Type B pancreatic cell (in vitro differentiated cells): ENCODE data around the gene HEPHL1. TPM values are rescaled to one million over a fixed set of nuclear protein-coding genes. Genes with fewer than 3 reads are reported as not detected.

Source experiments
- DNase-seq: peaks from one replicate; pipeline ENCODE4 v3.0.0; 2021; ENCODE audit warnings: mixed read lengths; ENCODE audit not compliant: unreplicated experiment; ENCODE audit errors: extremely low spot score
- H3K27ac Mint-ChIP-seq: 2 replicates; pipeline ENCODE4 v1.8.0; 2021; ENCODE audit warnings: mild to moderate bottlenecking, mixed read lengths
- H3K27me3 Mint-ChIP-seq: 2 replicates; pipeline ENCODE4 v1.8.0; 2021; ENCODE audit warnings: mixed read lengths
- H3K36me3 Mint-ChIP-seq: 2 replicates; pipeline ENCODE4 v1.8.0; 2021; ENCODE audit warnings: mixed read lengths
- H3K4me1 Mint-ChIP-seq: one replicate; pipeline ENCODE4 v1.8.0; 2021; ENCODE audit warnings: mixed read lengths; ENCODE audit not compliant: unreplicated experiment
- H3K4me3 Mint-ChIP-seq: 2 replicates; pipeline ENCODE4 v1.8.0; 2021; ENCODE audit warnings: mild to moderate bottlenecking, mixed read lengths
- H3K9me3 Mint-ChIP-seq: 2 replicates; pipeline ENCODE4 v1.8.0; 2021; ENCODE audit warnings: mixed read lengths
- total RNA-seq: library from RNA; stranded (reverse); gene quantifications from 2 replicates; pipeline ENCODE4 v1.2.1, GENCODE V29; 2021; ENCODE audit warnings: low replicate concordance
- TF ChIP-seq, protein P1 (sequence below): fragments of 200-600 bp; sonication (generic); conservative IDR thresholded peaks from 2 replicates; pipeline ENCODE4 v1.5.0; 2021; ENCODE audit warnings: antibody characterized with exemption, mild to moderate bottlenecking

The HEPHL1 gene
- total RNA-seq, 1 donor from 2014 or later, result not detected

- Mint-ChIP-seq H3K4me3 (no peak overlapping the region), H3K27ac (no peak overlapping the region), H3K4me1 (no peaks in the 10 kb centered on the region), H3K36me3 (no peaks in the 10 kb centered on the region), H3K27me3 (no peaks in the 10 kb centered on the region), H3K9me3 (no peaks in the 10 kb centered on the region)
- no peak for DNase-seq
- TF ChIP-seq, protein P1, sequence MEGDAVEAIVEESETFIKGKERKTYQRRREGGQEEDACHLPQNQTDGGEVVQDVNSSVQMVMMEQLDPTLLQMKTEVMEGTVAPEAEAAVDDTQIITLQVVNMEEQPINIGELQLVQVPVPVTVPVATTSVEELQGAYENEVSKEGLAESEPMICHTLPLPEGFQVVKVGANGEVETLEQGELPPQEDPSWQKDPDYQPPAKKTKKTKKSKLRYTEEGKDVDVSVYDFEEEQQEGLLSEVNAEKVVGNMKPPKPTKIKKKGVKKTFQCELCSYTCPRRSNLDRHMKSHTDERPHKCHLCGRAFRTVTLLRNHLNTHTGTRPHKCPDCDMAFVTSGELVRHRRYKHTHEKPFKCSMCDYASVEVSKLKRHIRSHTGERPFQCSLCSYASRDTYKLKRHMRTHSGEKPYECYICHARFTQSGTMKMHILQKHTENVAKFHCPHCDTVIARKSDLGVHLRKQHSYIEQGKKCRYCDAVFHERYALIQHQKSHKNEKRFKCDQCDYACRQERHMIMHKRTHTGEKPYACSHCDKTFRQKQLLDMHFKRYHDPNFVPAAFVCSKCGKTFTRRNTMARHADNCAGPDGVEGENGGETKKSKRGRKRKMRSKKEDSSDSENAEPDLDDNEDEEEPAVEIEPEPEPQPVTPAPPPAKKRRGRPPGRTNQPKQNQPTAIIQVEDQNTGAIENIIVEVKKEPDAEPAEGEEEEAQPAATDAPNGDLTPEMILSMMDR, result no peak
These were observed 83.6 kb downstream of the HEPHL1 start for GRCh38 chr11:94104734-94105133.

DNA sequence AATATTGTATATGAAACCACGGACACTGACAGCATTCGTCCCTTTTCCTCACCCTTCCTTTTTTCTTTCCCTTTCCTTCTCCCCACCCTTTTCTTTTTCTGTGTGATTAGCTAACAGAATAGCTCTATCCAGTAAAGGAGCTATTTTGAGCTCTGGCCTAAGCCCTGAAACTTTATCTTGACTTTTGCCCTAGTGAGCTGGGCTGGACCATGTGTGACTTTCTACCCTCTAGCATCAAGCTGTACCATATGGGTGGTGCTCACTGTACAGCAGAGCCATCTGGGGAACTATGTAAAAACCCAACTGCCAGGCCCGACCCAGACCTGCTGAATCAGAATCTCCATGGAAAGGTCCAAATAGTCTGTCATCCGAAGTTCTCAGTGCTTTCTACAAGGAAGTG is 85.6 kb downstream of the HEPHL1 start:
- H3K4me3 Mint-ChIP-seq, result no peak overlapping the region
- no peak for DNase-seq
- H3K36me3 Mint-ChIP-seq, result no peaks in the 10 kb centered on the region
- no peaks in the 10 kb centered on the region for H3K9me3 Mint-ChIP-seq
- H3K27ac Mint-ChIP-seq, result no peak overlapping the region
- TF ChIP-seq, protein P1, result no peak
- no peaks in the 10 kb centered on the region for H3K27me3 Mint-ChIP-seq
- H3K4me1 Mint-ChIP-seq, result no peaks in the 10 kb centered on the region

GRCh38 chr11:94107363-94107762 is 86.2 kb downstream of the HEPHL1 start:
- no peaks in the 10 kb centered on the region for H3K36me3 Mint-ChIP-seq
- TF ChIP-seq, protein P1, result peak; percentile 17
- no peak overlapping the region for H3K27ac Mint-ChIP-seq
- H3K4me1 Mint-ChIP-seq, result no peaks in the 10 kb centered on the region
- no peaks in the 10 kb centered on the region for H3K9me3 Mint-ChIP-seq
- no peak for DNase-seq
- no peak overlapping the region for H3K4me3 Mint-ChIP-seq
- H3K27me3 Mint-ChIP-seq, result no peaks in the 10 kb centered on the region

- Mint-ChIP-seq H3K27me3 (peaks cover 15% of the 10 kb centered on the region), H3K27ac (no peak overlapping the region), H3K36me3 (no peaks in the 10 kb centered on the region), H3K4me3 (no peak overlapping the region), H3K9me3 (no peaks in the 10 kb centered on the region), H3K4me1 (no peaks in the 10 kb centered on the region)
- TF ChIP-seq, protein P1, result no peak
- no peak for DNase-seq
These were observed 90.1 kb downstream of the HEPHL1 start for GRCh38 chr11:94111241-94111640.

- Mint-ChIP-seq H3K36me3 (no peaks in the 10 kb centered on the region), H3K27me3 (peaks cover 15% of the 10 kb centered on the region), H3K4me1 (no peaks in the 10 kb centered on the region), H3K27ac (no peak overlapping the region), H3K4me3 (no peak overlapping the region), H3K9me3 (no peaks in the 10 kb centered on the region)
- TF ChIP-seq, protein P1, result no peak
- no peak for DNase-seq
These were observed 90.5 kb downstream of the HEPHL1 start for GRCh38 chr11:94111660-94112059.
